HG02623 (cell line): ENCODE results near the gene AP3B1.
"Not testable (repeated sequence)": the region's sequence is repeated elsewhere in the genome, so short reads cannot be mapped to it uniquely, and the experiment has no call there.

ENCODE experiments used
- ATAC-seq: cut with Tn5 transposase; IDR thresholded peaks from one replicate; pipeline ENCODE4 v1.9.1; 2021; ENCODE audit warnings: moderate library complexity; ENCODE audit not compliant: unreplicated experiment

AP3B1 gene

DNA sequence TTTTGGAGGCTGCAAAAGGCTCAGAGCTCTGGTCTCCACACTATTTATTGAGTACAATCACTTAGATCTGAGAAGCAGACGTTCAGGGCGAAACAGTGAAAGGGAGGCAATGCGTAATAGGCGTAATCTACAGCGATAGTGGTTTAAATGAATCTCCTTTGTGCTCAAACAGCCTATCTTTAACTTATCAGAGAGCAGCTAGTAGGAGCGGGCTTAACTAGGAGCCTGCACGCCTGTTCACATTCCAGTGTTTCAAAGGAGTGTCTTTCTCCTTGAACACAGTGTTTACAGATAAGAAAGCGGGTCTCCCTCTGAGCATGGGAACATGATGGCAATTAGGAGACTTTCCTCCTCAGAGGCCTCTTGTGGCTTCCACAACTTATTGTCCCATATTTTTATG is 49.4 kb downstream of the AP3B1 start:
- no peak for ATAC-seq

DNA sequence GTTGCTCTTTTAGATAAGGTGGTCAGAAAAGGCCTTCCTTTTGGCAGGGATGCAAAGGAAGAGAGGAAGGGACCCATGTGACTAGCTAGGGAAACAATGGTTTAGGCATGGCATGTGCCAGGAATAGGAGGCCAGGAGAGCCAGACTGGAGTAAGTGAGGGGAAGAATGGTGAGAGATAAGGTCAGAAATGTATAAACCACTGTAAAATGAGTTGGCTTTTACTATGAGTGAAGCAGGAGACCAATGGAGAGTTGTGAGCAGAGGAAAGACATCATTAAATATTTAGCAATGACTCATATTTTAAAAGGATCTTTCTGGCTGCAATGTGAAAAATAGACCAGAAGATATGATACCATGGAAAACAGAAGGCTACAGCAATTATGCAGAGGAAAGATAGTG is 50.9 kb downstream of the AP3B1 start:
- ATAC-seq = no peak

DNA sequence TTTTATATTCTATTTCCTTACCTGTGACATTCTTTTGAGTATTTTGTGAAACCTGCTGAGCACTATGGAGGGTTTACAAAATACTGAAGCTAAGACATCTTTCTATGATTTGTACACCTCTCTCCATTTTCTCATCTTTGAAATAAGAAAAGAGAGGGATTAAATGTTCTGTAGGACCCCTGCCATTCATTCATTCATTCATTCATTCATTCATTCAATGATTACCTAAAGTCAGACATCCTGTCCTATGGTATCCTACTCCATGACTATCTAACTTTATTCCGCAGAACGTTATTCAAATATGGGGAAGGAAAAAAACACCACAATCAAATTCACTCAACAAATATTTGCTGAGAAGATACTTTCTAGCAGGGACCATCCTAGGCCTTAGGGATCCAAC is 51.4 kb downstream of the AP3B1 start:
- no peak for ATAC-seq

- ATAC-seq = no peak
These were observed 52.5 kb downstream of the AP3B1 start for GRCh38 chr5:78242001-78242400.

DNA sequence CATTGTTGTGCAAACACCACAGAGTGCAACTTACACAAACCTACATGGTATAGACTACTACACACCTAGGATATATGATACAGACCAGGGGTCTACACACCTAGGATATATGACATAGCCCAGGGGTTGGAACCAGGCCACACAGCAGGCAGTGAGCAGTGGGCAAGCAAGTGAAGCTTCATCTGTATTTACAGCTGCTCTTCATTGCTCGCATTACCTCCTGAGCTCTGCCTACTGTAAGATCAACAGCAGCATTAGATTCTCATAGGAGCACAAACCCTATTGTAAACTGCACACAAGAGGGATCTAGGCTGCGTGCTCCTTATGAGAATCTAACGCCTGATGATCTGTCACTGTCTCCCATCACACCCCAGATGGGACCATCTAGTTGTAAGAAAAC is 56.6 kb downstream of the AP3B1 start:
- ATAC-seq = no peak

DNA sequence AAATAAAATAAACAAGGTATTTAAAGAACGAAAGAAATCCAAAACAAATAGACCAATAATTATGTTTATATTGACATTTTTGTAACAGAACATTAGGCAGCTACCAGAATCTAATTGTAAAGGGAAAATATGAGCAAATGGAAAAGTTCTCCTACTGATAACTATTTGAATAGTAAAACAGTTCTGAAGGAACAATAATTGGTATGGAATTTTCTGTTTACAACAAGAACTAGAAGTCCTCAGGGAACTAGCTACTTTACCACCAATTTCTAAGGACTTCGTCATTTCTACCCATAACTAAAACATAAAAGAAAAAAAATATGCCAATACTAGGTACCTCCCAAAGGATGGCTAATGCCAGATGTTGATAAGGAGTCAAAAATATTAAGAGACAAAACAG is 58.5 kb downstream of the AP3B1 start:
- no peak for ATAC-seq

DNA sequence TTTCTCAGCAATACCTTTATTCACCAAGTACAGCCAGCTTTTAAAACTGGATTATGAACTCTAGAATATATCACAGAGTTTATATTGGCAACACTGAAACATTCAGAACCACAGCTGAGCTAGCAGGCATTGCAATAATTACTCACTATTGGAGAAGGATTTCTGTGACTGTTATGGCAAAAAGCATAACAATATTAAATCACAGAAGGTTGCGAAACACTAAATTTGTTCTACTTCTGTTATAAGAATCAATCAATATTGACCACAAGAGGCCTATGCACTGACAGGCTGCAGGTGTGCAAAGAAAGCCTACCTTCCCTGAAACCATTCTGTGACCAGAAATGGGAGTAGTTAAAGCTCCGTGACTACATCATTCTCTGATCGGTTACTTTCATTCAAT is 59.2 kb downstream of the AP3B1 start:
- no peak for ATAC-seq

- ATAC-seq = no peak
These were observed 59.7 kb downstream of the AP3B1 start for GRCh38 chr5:78234804-78235203.

DNA sequence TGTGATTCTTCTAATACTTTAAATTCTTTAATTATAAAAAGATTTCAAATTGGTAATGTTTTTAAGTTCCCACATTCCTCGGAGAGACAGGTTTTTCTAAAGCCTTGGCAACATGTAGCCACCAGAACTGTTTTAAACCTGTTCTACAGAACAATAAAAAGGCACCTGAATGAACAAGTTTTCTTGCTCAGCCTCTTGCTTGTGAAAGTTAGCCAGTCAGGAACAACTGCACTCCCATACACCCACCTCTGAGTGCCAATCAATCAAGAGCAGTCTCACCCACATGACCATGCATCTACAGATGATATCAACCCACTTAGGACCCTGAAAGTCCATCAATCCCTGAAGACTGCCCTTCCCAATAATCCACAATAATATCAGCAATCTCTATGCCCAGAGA is 62.3 kb downstream of the AP3B1 start:
- ATAC-seq = no peak

DNA sequence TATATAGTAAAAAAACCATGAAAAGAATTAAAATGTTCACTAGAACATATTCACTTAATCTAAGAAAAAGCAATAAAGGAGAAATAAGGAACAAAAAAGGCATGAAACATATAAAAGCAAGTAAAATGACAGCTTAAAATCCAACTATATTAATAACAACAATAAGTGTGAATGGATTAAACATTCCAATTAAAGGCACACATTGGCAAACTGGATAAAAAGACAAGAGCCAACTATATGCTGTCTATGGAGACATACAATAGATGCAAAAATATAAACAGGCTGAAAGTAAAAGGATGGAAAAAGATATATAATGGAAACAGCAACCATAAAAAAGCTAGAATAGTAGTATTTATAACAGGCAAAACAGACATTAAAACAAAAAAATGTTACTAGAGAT is 70.1 kb downstream of the AP3B1 start:
- ATAC-seq = no peak

DNA sequence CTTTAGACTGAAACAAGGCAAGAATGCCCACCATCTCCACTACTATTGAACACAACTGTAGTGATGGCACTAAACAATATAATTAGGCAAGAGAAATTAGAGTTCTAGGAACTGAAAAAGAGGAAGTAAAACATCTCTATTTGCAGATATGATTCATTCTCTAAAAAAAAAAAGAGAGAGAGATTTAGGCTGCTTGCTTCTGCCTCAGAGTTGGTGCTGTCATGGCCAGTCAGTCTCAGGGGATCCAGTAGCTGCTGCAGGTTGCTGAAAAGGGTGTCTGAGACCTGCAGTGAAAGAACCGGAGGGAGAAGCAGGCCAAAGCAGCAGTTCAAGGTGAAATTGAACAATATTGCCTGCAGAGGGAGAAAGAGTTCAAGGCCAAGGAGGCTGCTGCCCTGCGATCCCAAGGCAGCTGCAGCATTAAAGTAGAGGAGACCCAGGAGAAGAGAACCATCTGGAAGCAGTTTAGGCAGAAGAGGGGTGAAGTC is 72.5 kb downstream of the AP3B1 start:
- peak; percentile 97 for ATAC-seq

GRCh38 chr5:78221467-78221866 is 73.0 kb downstream of the AP3B1 start:
- ATAC-seq = no peak

- ATAC-seq = no peak
These were observed 78.5 kb downstream of the AP3B1 start for GRCh38 chr5:78215972-78216371.

DNA sequence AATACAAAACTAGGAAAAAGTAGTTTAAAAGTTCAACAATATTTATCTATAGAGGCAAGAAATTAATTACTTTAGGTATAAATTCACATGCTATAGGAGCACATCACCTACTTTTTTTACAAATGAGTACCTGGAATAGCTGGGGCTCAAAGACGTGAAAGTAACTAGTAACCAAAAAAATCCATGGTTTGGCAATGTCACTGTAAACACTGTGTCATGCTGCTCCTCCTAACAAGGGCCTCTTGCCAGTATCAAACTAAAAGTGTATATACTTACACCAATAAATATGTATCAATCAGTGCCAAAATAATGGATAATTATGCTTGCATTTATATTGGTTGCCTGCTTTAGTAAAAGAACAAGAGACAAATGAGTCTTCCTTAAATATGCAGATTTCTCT is 78.9 kb downstream of the AP3B1 start:
- no peak for ATAC-seq

- ATAC-seq = no peak
These were observed 80.7 kb downstream of the AP3B1 start for GRCh38 chr5:78213799-78214198.

DNA sequence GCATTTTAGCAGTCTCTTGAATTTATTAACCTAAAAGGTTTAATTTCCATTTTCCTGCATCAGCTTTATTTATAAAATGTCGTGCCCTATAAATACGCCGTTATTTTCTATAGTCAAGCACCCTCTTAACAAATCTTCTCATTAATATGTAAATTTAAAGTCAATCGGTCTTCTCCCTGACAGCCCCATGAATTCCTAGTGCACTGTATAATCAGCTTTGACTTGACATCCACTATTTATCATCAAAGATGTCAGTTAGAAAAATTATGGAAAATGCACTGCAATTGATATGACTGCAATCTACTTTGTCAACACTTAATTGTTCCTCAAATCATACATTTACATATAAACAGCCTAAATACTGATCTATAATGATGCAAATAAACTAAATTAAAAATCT is 83.4 kb downstream of the AP3B1 start:
- ATAC-seq = no peak

GRCh38 chr5:78204241-78204640 is 90.3 kb downstream of the AP3B1 start:
- no peak for ATAC-seq

- ATAC-seq = no peak
These were observed 90.7 kb downstream of the AP3B1 start for GRCh38 chr5:78203815-78204214.

DNA sequence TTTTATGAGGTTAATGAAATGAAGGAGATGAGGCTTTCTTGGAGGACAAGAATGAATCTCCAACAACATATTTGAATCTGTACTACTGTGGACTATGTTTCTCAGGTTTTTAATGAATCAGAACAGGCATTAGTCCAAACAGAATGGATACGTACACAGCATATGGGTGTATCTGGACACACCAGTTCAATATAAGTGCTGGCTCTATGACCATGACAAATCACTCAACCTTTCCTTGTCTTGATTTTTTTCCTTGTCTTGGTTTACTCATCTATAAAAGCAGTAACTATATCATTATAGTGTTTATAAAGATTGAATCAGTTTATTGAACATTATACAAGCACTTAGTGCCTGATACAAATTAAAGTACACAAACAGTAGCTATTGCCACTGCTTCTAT is 104.1 kb downstream of the AP3B1 start:
- ATAC-seq = no peak

DNA sequence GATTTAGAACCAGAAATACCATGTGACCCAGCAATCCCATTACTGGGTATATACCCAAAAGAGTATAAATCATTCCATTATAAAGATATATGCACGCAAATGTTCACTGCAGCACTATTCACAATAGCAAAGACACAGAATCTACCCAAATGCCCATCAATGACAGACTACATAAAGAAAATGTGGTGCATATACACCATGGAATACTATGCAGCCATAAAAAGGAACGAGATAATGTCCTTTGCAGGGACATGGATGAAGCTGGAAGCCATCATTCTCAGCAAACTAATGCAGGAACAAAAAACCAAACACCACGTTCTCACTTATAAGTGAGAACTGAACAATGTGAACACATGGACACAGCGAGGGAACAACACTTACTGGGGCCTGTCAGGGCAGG is 105.8 kb downstream of the AP3B1 start:
- ATAC-seq = not testable (repeated sequence)

GRCh38 chr5:78187172-78187571 is 107.3 kb downstream of the AP3B1 start:
- ATAC-seq = no peak

DNA sequence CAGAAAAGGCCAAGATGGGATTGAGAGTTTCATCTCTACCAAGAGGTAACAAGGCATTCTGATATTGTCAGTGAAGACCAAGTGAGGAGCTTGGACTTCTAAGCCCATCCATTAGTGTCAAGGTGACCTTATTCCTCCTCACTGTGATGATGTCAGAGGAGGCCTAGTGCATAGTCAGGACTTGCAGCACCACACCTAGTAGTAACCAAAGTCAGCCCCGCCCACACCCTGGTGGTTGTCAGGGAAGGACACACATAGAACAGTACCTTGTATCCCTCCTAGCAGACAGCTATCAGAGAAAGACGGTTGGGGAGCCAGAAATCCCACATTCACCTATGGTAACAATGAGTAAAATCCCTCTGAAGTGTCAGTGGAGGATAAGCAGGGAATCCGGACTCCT is 111.7 kb downstream of the AP3B1 start:
- no peak for ATAC-seq

- no peak for ATAC-seq
These were observed 116.1 kb downstream of the AP3B1 start for GRCh38 chr5:78178356-78178755.

GRCh38 chr5:78170335-78170734 is 124.2 kb downstream of the AP3B1 start:
- not testable (repeated sequence) for ATAC-seq
